GOT3 (cell line): ENCODE results near the gene TBC1D22A.

Experiments used
- DNase-seq: peaks from one replicate; lab custom pipeline; 2025; ENCODE audit warnings: mixed read lengths; lab: John Stamatoyannopoulos, UW

Gene TBC1D22A

DNA sequence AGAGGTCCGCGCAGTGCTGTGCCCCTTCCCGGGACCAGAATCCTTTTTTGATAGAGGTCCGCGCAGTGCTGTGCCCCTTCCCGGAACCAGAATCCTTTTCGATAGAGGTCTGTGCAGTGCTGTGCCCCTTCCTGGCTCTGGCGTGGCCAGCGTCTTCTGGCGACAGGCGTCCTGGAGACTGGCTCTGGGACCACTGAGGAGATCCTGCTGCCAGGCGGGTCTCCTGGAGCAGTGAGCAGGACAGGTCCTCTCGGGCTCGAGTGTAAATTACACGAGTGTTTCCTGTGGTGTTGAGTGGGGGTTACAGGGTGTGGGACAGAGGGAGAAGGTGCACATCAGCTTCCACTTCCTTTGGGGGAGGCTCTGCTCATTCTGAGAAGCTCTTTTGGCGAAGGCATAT is 98.1 kb downstream of the TBC1D22A start:
- no peak for DNase-seq

DNA sequence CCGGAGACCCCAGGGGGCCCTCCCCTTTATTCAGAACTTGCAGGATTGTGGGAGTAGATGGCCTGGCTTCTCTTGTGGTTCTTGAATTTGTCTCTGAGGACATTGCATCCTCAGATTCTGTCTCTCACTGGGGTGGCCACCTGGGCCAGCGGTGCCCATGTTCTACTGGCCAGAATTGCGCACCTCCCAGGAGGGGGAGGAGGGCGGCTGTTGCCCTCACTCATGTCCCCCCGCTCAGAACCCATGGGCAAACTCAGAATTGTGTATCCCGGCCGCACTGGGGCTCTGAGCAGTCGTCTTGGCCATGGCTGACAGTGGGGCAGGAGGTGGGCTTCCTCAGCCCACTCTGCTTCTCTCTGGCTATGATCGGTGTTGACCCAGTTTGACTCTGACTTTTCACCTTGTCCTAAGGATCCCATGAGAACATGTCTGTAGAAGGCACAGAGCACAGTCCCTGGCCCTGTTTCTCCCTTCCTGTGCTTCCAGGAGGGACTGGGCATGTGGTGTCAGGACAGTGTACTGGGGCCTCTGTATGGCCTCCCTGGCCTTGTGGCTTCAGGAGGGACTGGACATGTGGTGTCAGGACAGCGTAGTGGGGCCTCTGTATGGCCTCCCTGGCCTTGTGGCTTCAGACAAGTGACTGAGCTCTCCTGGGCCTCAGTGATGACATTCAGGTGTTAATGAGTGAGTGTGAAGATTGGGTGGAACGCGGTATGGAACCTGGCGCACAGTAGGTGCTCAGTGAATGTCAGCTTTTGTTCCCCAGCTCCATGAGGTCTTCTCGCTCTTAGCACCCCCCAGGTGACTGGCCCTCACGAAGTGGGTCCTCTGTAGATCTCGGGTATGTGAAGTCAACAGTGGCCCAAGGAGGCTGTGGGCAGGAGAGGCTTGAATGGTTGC is 99.3 kb downstream of the TBC1D22A start:
- no peak for DNase-seq

DNA sequence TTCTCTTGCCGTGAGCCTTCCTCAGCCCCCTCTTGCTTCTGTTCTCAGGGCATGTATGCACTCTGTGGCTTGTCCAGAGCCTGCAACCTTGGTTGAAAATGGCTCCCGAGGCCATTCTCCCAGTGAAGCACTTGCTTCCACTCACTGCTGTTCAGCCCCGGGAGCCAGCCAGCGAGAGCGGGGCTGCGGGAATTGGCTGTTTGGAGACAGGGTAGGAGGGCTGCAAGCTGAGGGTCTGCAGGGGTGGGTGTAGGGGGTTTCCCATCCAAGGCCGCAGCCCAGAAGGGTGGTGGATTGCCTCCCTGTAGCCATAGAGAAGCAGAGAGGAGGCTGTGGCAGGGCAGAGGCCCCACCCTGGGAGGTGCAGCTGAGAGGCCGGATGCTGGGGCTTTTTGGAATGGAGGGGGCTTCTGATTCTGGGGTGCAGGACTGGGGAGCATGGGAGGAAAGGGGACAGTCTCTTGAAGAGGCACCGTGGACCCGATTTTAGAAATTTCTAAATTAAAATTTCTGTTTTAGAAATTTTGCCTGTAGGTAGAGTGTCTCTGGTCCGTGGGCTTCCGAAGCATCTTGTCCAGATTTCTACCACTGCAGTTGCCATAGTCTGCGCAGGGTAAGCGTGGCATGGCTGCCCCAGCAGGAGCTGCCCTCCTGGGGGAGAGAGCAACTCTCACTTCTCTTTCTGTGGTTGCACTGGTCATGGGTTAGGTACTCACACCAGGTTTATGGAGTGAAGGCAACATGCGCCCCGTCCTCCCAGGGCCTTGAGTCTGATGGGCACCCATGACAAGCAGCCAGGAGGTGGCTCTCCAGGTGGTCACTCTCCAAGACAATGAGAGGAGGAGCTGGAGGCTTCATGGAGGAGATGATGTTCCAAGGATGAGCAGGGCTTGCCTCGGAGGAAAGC is 100.2 kb downstream of the TBC1D22A start:
- DNase-seq = no peak

DNA sequence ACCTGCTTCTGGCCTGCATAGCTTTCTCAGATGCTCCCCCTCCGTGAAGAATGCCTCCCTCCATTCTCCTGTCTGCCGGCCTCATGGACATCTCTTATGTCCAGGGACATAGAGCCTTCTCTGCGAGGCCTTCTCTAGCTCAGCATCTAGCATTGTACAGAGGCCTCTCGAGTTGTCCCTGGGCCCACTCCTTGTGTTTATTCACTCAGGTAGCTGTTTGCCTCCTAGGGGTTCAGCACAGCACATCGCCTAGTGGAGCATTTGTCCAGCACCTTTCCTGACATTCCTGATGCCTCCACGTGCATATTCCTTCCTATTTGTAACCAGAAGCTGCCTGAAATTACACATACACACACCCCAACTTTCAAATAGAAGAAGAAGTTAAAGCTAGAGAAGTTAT is 101.3 kb downstream of the TBC1D22A start:
- DNase-seq = no peak

DNA sequence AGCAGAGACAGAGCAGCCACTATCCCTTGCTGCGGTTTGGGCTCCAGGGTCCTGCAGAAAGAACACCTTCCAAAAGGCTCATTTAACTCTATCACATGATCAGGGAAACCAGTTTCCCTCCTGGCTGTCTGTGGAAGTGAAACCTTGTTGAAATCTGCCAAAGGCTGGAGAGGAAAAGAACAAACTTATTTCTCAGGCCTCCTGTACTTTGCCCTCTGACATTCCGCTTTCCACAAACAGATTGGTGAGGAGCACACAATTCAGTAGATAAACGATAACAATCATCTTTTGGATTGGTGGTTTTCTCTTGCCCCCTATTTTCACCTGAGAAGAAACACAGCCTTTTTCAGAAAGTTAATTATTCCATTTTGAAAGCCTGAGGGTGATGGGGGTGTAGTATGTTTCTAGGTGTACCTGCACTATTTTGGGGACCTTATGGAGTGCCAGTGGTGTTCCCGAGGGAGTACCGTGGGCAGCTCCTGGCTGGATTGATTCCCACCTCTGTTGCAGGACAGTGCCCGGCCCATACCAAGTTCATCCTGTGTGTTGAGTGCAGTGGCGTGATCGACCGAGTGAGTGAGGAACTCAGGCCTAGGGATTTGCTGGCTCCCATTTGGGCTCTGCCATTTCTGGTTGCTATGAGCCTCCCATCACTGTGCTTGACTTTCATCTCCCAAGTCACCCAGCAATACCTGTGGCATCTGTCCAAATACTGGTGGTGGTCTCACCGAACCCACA is 102.0 kb downstream of the TBC1D22A start:
- no peak for DNase-seq

DNA sequence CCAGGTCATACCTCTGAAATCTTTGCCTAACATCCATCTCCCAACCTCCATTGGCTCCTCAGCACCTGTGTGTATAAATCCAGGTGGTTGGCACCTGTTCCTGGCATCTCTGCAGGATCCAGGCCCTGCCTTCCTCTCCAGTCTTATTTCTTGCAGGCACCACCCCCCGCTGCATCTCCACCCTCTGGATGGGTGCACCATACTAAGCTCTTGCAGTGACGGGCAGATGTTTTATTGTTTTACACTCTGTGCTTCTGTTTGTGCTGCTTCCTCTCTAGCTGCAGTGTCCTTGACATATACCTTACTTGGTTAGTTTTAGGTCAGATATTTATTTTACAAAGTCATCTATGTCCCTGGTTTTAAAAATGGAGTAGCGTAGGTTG is 102.6 kb downstream of the TBC1D22A start:
- DNase-seq = no peak

DNA sequence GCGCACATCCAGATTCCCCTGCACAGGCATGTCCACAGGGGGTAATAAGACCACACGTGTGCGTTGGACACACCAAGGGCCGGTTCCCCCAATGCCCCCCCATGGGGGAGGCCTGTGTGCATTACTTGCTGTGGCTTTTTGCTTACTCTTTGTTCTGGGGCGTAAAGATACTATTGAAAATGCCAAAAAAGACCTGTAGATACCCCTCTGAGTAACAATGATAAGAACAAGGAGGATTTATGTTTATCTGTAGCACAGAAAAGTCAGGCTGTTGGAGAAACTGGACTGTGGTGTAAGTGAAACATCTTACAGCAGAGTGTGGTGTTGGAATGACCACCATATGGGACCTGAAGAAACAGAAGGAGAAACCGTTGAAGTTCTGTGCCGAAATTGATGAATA is 103.2 kb downstream of the TBC1D22A start:
- no peak for DNase-seq

DNA sequence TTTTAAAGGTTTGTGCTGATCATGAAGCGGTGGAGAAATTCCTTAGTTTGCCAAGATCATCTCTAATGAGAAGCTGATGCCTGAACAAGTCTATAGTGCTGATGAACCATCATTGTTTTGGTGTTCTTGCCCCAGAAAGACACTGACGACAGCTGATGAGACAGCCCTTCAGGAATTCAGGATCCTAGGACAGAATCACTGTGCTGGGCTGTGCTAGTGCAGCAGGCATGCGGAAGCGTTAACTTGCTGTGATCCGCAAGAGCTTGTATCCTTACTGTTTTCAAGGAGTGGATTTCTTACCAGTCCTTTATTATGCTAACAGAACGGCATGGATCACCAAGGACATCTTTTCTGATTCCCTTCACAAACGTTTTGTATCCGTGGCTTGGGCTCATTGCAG is 104.1 kb downstream of the TBC1D22A start:
- DNase-seq = no peak

DNA sequence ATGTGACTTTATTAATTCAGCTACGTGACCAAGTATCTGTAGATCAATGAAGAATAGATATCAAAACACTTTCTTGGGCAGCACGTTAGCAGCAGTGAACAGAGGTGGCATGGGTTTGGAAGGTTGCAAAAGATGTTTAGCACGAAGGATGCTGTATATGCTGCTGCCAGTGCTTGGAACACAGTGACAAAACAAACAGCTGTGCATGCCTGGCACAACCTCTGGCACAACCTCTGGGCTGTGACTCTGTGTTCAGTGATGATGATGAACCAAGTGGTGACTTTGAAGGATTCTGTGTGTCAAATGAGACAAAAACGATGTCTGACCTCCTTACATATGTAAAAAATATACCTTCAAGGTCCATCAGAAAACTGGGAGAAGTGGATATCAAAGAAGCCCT is 104.7 kb downstream of the TBC1D22A start:
- DNase-seq = no peak

DNA sequence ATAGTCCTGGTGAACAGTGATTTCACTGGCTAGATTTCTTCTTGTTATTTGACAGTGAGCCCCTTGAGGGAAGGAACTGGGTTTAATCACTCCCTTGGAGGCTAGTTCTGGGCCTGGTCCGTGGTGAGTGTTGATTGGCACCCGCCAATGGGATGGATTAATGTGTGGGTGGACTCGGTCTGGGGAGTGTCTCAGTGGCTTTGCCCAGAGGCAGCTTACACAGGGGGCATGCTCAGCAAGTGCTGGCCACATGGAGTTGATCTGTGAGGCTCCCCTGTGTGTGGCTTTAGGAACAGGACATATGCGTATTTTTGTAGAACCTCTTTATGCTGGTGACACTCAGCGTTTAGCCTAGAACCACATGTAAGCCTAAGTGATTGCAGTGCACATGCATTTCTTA is 106.9 kb downstream of the TBC1D22A start:
- no peak for DNase-seq

DNA sequence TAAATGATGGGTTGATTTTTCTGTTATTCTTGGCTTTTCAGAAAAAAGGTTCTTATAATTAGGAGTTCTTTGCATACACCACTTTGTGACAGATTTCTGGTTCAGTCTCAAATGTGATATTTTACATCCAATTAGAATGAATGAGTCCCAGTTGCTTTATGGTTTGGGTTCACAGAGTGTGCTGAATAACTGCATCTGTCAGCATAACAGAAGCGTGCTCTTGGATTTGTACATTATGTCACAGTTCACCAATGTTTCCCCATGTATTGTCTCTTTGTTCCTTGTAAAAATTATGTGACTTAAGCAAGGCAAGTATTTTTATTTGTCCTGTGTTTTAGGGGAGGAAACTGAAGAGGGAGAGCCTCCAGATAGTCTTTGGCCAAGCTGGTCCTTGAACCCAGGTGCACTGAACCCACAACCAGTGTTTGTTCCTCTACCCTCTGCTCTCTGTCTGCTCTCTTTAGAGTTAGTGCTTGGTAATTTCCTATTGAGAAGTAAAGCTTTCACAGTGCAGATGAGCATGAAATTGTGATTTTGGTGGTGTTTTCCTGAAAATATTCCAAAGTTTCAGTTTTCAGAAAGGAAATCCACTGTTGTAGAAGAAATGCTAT is 107.5 kb downstream of the TBC1D22A start:
- no peak for DNase-seq

DNA sequence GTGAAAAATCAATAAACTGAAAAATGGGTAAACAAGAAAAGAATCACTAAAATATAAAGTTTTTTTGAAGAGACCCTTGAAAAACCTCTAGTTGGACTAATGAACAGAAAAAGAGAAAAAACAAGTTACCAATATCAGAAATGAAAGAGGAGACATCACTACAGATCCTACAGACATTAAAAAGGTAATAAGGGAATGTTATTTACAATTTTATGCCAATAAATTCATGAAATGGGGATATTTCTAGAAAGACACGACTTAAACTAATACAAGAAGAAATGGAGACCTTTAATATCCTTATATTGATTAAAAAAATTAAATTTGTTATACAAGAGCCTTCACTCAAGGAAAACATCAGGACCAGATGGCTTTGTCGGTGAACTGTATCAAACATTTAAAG is 109.4 kb downstream of the TBC1D22A start:
- no peak for DNase-seq

DNA sequence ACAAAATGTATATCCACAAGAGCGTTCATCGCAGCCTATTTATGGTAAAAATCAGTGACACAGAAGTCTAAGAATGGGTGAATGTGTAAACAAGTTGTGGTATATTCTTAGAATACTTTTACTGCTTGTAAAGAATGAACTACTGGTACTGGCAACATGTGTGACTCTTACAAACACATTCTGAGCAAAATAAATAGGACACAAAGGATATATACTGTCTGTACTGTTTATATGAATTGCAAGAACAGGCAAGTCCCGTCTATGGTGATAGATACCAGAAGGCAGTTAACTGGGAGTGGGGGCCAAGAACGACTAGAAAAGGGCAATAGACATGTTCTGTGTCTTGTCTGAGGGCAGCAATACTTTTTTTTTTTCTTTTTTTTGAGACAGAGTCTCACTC is 112.6 kb downstream of the TBC1D22A start:
- no peak for DNase-seq

DNA sequence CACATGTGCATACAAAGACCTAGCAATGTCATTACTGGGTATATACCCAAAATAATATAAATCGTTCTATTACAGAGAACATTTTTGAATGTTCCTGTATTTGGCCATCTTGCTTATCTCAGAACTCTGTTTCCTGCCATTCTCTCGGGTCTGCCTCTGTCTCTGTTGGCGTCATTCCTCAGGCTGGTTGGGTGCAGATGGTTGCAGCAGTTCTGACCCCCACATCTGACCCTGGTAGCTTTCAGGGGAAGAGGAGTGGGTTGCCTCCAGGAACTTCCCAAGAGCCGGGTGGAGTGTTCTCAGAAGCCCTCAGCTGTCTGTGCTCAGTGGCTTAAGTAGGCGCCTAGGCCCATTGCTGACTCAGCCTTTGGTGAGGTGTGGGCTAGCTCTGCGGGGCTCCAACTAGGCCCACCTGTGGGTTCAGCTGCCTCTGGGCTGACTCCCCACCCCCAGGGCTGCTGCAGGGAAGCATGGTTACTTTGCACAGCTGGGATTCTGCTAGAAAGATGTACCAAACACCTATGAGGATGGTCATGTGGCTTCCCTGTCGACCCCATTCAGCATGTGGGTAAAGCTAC is 114.0 kb downstream of the TBC1D22A start:
- DNase-seq = no peak

DNA sequence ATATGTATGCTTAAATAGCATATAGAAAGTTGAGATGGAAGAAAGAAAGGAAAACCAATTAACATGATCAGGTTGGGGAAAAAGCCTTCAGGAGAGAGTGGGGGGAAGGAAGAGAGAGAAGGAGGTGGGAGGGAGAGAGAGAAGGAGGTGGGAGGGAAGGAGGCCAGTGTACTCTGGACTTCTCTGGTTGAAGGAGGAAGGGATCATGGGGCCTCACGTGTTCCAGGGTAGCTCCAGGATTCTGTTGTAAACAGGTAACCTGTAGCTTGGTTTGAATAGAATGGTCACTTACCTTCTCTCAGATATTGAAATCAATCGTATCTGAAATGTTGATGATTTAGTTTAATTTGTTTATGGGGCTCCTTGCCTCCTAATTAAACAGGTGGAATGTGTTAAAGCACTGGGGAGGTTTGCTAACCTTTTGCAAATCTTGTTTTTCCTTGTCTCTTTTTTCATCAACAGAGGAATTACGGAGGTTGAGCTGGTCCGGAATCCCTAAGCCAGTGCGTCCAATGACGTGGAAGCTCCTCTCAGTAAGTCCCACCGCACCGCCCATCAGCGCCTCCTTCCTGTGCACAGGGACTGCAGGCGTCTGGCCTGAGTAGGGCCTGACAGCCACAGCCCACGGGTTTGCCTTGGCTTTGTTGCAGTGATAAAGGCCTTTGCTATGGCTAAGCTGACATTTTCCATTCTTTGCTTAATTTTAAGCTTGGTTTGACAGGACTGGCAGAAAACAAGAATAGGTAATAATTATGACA is 115.9 kb downstream of the TBC1D22A start:
- DNase-seq = no peak

DNA sequence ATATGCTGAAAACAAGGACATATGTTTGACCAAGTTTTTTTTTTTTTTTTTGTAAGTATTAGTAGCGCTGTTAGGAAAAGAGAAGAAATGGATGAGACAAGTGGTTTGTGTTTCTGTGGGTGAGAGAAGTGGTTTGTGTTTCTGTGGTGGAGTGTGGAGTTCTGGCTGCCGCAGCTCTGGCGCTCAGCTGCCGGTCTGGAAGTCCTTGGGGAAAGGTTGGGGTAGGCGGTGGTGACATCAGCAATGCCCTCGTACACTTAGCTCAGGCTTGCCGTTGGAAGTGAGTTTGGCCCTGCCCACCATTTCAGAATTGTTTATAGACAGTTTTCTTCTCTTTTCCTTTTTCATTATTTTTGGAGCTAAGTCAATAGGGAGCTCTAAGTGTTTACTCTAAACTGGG is 116.6 kb downstream of the TBC1D22A start:
- no peak for DNase-seq

DNA sequence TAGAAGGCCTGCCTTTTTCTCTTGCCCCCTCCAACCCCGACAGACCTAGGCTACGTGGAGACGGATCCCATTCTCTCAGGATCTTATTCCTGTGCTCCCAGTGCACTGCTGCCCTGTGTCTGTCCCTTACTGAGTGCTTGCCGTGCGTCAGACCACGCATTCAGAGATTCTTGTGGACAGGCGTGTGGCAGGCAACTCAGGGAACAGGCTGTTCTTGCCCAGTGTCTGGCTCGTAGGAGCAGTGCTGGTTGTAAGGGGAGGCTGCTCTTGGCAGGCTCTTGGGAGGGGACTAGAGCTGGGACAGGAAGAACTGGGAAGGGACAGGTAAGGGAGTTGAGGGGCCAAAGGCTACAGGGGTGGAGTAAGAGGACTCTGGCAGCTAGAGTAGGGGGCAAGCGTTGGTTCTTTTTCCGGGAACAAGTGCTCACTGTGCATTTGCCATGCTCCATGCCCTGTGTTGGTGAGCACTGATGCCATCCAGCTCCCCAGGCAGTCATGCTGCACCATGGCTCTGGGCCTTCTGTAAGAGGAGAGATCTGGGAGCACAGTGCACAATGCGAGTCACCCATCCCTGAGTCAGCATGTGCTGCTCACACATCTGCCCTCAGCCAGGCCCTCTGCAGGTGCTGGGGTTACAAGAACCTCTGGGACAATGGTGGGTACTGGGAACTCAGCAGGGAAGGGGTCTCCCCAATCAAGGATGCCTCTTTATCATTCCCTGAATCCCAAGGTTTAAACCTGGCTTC is 119.1 kb downstream of the TBC1D22A start:
- DNase-seq = no peak

DNA sequence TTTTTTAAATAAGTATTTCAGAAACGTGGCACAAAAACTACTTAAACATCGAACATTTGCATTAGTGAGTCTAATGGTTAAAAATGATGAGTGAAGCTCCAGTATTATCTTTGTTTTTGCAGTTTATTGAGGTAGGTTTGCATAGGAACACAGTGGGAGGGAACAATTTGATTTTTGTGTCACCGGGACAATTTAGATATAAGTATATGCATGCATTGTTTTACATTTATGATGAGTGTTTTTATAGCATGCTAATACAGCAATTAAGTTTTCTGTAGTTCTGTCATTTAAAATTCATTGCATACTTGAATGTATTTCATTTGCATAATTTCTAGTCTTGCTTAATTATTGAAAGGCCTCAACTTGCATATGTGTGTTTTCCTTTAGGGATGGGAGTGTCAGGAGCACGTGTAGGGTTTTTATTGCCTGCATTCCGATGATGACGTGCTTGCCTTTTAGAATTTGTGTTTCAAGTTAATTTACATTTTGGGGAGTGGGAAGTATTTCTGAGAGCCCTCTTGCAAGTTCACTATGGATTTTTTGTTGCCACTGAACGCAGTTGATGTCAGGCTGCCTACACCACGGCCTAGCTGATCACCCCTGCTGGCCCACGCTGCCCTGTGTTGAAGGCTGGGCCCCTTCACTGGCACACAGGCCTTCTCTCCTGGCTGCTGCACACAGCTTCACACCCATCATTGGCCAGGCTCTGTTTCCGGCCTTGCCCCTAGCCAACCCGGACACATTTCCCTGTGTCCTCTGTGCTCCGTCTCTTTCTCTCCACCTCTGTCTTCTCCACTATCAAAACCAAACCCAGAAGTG is 120.9 kb downstream of the TBC1D22A start:
- no peak for DNase-seq

DNA sequence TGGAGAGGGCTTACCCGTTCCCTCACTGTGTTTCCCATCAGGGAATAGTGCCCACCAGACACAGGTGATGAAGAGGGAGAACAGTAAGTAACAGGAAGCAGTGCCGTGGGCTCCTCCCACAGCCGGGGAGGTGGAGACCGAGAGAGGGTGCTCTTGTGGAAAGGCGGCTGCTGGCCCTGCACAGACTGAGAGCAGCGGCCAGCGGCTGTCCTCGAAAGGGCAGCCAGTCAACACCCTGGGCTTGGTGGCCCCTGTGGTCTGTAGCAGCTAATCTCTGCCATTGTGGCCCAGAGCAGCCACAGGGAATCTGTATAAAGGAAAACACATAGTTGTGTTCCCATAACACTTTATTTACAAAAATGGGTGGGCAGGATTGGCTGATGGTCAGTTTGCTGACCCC is 121.9 kb downstream of the TBC1D22A start:
- no peak for DNase-seq
